ENCODE measurements around the gene TYMS.

DNA sequence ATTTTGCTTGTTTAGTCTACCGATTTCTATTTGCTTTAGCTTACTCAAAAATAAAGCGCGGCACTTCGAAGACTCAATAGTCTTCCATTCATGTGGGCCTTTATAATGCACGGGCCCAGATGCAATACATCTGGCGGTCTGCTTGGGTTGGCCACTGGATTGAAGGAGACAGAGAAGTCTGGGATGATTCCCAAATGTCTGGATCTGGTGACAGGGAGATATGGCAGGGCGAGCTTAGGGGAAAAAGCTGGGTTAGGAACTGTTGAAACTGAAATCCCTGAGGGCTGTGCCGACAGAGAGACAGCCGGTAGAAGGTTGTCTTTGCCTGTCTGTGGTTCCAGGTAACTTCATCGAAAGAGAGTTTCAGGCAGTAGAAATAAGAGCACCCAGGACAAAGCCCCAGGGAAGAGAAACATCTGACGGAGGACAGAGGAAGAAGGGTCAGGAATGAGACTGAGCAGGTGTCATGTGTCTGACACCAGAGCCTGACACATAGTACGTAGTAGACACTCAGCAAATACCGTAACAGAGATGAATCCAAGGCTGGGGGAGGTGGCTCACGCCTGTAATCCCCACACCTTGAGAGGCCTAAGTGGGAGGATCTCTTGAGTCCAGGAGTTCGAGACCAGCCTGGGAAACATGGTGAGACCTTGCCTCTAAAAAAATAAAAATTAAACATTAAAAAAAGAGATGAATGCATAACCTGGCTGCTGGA is 47.1 kb upstream of the TYMS start:
- TF ChIP-seq, protein P1, sequence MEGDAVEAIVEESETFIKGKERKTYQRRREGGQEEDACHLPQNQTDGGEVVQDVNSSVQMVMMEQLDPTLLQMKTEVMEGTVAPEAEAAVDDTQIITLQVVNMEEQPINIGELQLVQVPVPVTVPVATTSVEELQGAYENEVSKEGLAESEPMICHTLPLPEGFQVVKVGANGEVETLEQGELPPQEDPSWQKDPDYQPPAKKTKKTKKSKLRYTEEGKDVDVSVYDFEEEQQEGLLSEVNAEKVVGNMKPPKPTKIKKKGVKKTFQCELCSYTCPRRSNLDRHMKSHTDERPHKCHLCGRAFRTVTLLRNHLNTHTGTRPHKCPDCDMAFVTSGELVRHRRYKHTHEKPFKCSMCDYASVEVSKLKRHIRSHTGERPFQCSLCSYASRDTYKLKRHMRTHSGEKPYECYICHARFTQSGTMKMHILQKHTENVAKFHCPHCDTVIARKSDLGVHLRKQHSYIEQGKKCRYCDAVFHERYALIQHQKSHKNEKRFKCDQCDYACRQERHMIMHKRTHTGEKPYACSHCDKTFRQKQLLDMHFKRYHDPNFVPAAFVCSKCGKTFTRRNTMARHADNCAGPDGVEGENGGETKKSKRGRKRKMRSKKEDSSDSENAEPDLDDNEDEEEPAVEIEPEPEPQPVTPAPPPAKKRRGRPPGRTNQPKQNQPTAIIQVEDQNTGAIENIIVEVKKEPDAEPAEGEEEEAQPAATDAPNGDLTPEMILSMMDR (conservative IDR thresholded peaks at IDR 0.05; ENCODE audit: low read depth, low read length) = no peak
- no peak for TF ChIP-seq EZH2 (IDR thresholded peaks at IDR 0.05; ENCODE audit: borderline replicate concordance, low read depth, low read length, poor library complexity, severe bottlenecking)
